GM04504 (cell line): ENCODE results near the gene USP14.

Experiments used
- DNase-seq: peaks from one replicate; pipeline ENCODE4 v3.0.0-alpha.2; 2012; ENCODE audit warnings: low read depth

The USP14 gene

GRCh38 chr18:227902-228301, 69.5 kb downstream of the USP14 start:
- no peak for DNase-seq

GRCh38 chr18:228586-228985, 70.2 kb downstream of the USP14 start:
- no peak for DNase-seq

- no peak for DNase-seq
These were observed 73.2 kb downstream of the USP14 start for GRCh38 chr18:231563-231962.

- no peak for DNase-seq
These were observed 81.8 kb downstream of the USP14 start for GRCh38 chr18:240175-240574.

GRCh38 chr18:245282-245847, 87.0 kb downstream of the USP14 start:
- no peak for DNase-seq

GRCh38 chr18:248053-248452, 89.7 kb downstream of the USP14 start:
- no peak for DNase-seq

GRCh38 chr18:250685-251084, 92.3 kb downstream of the USP14 start:
- no peak for DNase-seq

GRCh38 chr18:251572-251971, 93.2 kb downstream of the USP14 start:
- DNase-seq: no peak

GRCh38 chr18:253121-253520, 94.8 kb downstream of the USP14 start:
- no peak for DNase-seq

- DNase-seq: no peak
These were observed 96.8 kb downstream of the USP14 start for GRCh38 chr18:255171-255570.

- no peak for DNase-seq
These were observed 102.2 kb downstream of the USP14 start for GRCh38 chr18:260547-260946.

- DNase-seq: no peak
These were observed 103.2 kb downstream of the USP14 start for GRCh38 chr18:261398-262073.
